CD4-positive, alpha-beta T cell treated with Interferon gamma for 1 hour (primary cell): ENCODE results near the gene NDUFS6.
"Not testable (repeated sequence)": the region's sequence is repeated elsewhere in the genome, so short reads cannot be mapped to it uniquely, and the experiment has no call there.

Experiments used
- DNase-seq: peaks from one replicate; pipeline ENCODE4 v3.0.0-alpha.2; 2020

The NDUFS6 gene

GRCh38 chr5:1784197-1785050, 16.8 kb upstream of the NDUFS6 start:
- no peak for DNase-seq

DNA sequence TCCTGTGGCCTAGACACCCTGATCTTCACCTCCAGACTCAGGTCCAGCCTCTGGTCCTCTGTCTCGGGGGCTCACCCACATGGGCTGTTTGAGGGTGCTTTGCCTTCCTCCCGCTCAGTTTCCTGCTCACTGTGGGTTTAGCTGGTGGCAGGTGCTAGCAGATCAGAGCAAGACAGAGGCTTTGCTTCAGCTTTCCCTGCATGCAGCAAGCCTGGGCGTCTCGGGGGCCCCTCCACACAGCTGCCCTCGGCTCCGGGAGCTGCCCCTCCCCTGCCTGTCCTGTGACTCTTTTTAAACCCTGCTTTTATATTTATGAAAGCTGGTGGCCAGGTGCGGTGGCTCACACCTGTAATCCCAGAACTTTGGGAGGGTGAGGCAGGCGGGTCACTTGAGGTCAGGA, 16.1 kb upstream of the NDUFS6 start:
- no peak for DNase-seq

DNA sequence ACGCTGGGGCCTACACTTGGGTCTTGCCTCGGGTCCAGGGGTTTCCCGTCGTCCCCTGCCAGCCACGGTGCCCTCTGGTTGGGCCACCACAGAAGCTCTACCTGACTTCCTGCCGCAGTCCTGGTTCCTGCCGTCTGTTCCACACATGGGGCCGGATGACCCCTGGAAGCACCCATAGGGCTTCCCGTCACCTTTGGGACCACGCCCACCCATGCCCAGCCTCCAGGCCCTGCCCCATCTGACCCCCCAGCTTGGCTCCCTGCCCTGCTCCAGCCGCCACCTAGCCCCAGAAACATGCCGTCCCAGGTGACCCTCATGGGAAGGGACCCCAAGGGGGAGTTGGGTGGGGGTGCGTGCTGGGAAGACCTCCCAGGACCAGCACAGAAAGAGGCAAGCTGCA, 15.2 kb upstream of the NDUFS6 start:
- DNase-seq = no peak

DNA sequence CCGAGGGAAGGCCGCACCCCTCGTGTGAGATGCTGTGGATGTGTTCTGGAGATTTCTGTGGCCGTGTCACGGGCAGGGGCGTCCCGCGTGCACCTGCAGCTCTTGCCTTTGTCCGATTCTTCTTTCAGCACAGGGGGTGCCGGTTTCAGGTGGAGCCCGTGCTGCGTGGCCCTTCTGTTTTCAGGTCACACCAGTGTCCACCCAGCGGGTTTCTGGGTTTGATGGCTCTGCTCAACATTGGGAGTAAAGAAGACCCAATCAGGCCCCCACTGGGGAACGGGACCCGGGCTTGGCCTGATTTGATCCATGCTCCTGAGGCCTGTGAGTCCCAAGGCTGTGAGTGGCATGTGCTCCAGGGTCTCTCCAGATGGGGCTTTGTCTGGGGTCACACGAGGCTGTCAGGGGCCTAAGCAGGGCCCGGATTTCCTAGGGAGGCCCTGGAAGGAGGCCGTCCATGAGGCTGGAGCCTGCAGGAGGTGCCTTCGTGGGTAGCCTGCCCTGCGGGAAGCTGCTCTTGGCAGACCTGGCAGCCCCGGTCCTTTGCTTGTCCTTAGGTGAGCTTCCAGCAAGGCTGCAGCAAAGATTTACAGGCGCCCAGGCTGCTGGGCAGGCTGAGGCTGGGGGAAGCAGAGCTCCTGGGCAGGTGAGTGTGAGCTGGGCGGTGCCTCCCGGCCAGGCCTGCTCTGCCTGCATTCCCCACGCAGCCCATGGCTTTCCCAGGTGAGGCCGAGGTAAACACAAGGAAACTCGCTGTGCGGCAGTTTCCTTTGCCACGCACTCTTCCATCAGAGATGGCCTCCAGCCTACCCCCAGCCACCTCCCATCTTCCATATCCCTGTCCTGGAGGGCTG, 14.4 kb upstream of the NDUFS6 start:
- DNase-seq = no peak

GRCh38 chr5:1787472-1788047, 13.6 kb upstream of the NDUFS6 start:
- DNase-seq = no peak

GRCh38 chr5:1788200-1788599, 13.0 kb upstream of the NDUFS6 start:
- no peak for DNase-seq

- no peak for DNase-seq
These were observed 12.4 kb upstream of the NDUFS6 start for GRCh38 chr5:1788828-1789227.

- DNase-seq = not testable (repeated sequence)
These were observed 11.8 kb upstream of the NDUFS6 start for GRCh38 chr5:1789438-1789833.

GRCh38 chr5:1789834-1790471, 11.3 kb upstream of the NDUFS6 start:
- DNase-seq = no peak

DNA sequence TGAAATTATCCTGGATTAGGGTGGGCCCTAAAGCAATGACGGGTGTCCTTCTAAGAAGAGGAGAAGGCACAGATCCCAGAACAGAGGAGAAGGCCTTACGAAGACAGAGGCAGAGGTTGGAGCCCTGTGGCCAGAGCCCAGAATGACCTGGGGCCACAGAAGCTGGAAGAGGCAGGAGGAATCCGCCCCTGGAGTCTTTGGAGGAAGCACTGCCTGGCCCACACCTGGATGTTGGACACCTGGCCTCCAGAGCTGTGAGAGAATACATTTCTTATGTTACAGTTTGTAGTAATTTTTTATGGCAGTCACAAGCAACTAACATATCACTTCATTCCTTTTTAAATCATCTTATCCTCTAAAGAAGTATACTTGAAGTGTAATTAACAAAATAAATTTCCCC, 10.0 kb upstream of the NDUFS6 start:
- DNase-seq = no peak

DNA sequence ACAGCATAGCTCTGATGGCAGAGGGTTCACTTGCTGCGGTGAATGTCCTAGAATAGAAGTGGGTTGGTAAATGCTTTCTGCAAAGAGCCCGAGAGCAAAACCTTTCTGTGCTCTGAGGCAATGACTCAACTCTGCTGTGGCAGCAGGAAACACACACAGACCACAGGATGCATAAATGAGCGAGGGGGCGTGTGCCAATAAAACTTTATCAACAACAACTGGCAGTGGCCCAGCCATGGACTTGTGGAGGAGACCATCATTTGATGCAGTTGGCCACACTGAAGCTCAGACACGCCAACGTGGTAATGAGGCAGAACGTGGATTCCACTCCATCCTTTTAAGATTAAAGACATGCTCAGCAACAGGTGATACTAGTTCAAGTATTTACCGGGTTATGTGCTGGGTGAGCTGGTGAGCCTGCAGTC, 8.4 kb upstream of the NDUFS6 start:
- DNase-seq = peak; percentile 72

- no peak for DNase-seq
These were observed 7.9 kb upstream of the NDUFS6 start for GRCh38 chr5:1793301-1793740.

DNA sequence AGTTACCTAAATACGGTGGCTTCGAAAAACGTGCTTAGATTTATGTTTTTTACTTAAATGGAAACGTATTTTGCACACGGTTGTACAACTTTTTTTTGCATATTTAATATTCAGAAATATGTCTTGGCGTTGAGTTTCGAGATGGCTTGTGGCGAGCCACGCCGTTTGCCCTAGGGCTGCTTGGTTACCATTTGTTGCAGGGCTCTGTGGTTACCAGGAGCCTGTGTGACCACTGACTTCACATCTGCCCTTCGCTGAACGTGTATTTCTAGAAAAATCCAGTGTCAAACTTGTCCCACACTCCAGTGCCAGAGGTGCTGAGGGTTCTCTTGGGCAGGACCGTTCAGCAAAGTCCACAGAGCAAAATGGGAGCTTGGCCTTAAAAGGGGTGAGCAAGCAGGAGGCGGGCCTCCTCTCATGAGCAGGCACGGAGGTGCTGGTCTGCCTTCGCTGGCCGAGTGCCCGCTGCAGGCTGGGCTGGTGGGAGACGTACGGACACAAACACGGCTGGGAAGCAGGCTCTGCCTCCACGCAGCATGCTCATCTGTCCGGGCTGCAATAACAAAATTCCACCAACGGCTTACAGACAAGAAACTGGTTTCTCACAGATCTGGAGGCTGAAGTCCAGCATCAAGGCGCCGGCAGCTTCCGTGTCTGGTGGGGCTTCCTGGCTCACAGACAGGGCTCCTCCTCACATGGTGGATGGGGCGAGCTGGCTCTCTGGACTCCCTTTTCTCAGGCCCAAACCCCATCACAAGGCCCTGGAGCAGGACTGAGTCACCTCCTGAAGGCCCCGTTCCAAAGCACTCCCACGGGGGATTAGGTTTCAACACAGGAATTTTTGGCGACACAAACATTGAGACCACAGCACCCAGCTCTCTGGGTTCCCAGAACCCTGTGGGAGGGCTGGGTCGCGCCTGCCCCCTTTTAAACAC, 7.0 kb upstream of the NDUFS6 start:
- no peak for DNase-seq

GRCh38 chr5:1794901-1795290, 6.3 kb upstream of the NDUFS6 start:
- DNase-seq = no peak

GRCh38 chr5:1795506-1795905, 5.7 kb upstream of the NDUFS6 start:
- DNase-seq = no peak

- DNase-seq = no peak
These were observed 5.3 kb upstream of the NDUFS6 start for GRCh38 chr5:1795931-1796330.

GRCh38 chr5:1796371-1797102, 4.7 kb upstream of the NDUFS6 start:
- DNase-seq = no peak

- DNase-seq = no peak
These were observed 4.0 kb upstream of the NDUFS6 start for GRCh38 chr5:1797103-1797800.

GRCh38 chr5:1797855-1798254, 3.4 kb upstream of the NDUFS6 start:
- DNase-seq = no peak

- not testable (repeated sequence) for DNase-seq
These were observed 2.6 kb upstream of the NDUFS6 start for GRCh38 chr5:1798589-1798988.
